ENCODE measurements around the gene PBXIP1.
A peak's percentile ranks its signal among the peaks of the same experiment; 100 is the strongest.

PBXIP1 gene

DNA sequence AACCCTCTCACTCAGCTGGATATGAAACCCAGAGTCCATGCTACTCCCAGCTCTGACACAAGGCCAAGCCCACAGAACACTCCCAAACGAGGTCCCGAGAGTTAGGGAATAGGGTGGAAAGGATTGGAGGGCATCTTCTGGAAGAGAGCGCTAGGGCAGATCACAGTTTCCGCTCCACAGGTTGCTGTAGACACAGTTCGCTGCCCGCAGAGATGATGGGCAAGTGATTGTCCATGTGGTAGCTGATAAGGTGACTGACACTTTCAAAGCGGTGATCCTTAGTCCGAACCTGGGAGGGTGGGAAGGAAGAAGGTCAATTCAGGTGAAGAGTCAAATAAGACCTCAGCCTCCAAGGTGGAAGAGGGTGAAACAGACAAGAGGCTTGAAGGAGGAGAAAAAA is 7.7 kb upstream of the PBXIP1 start:
- Histone ChIP-seq H4K20me1 (ENCODE audit: control insufficient read depth, insufficient read depth, low read depth, low read length) (no peaks in the 10 kb centered on the region), H3K27me3 (ENCODE audit: control insufficient read depth, low read length) (no peaks in the 10 kb centered on the region), H3K79me2 (ENCODE audit: control insufficient read depth, low read length) (peaks cover 47% of the 10 kb centered on the region), H3K9me3 (ENCODE audit: control insufficient read depth, insufficient read depth, low read length) (no peaks in the 10 kb centered on the region), H3K27ac (ENCODE audit: low read depth, low read length) (no peak overlapping the region), H3K4me3 (ENCODE audit: low read length) (0 out of 2 replicates have a peak overlapping the region, but pooled peaks have one; percentile 80), H3K4me1 (ENCODE audit: control insufficient read depth, low read length) (peaks cover 20% of the 10 kb centered on the region), H3F3A (ENCODE audit: control insufficient read depth, insufficient read depth) (0 out of 2 replicates have a peak, but pooled peaks cover 5% of the 10 kb centered on the region), H3K9me2 (replicated peaks; ENCODE audit: control insufficient read depth, low read length) (no peaks in the 10 kb centered on the region), H3K36me3 (ENCODE audit: control insufficient read depth, low read length) (peaks cover 79% of the 10 kb centered on the region), H3K4me2 (ENCODE audit: low read length) (peak overlapping the region; percentile 81; the same call in 1 of the 2 replicates)
- TF ChIP-seq EZH2phosphoT487 (IDR thresholded peaks at IDR 0.05; ENCODE audit: borderline replicate concordance, low read length), result no peak
- TF ChIP-seq, protein P1, sequence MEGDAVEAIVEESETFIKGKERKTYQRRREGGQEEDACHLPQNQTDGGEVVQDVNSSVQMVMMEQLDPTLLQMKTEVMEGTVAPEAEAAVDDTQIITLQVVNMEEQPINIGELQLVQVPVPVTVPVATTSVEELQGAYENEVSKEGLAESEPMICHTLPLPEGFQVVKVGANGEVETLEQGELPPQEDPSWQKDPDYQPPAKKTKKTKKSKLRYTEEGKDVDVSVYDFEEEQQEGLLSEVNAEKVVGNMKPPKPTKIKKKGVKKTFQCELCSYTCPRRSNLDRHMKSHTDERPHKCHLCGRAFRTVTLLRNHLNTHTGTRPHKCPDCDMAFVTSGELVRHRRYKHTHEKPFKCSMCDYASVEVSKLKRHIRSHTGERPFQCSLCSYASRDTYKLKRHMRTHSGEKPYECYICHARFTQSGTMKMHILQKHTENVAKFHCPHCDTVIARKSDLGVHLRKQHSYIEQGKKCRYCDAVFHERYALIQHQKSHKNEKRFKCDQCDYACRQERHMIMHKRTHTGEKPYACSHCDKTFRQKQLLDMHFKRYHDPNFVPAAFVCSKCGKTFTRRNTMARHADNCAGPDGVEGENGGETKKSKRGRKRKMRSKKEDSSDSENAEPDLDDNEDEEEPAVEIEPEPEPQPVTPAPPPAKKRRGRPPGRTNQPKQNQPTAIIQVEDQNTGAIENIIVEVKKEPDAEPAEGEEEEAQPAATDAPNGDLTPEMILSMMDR (IDR thresholded peaks at IDR 0.05; ENCODE audit: low read depth, low read length, poor library complexity, severe bottlenecking), result no peak

DNA sequence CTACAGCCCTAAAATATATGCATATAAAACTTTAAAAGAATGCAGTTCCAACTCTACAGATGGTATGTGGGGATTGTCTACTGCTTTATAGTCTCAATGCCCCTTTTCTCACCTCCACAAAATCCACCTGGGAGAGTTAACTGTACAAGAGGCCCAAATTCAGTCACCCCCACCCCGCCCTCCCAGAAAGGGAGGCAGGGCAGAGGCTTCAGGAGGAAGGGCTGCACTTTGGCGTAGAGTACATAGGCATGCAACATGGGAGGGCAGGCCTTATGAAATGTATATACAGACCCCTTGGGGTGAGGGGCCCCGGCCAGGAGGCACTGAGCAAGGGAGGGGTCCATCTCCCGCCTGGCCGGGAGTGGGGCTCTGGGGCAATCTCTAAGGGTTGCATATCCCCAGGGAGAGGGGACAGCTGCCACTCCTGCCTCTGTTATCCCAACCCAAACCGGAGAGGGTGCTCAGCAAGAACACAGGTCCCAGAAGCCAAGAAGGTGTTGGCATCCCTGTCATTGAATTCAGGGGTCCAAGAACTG is 7.0 kb upstream of the PBXIP1 start:
- Histone ChIP-seq H3K79me2 (ENCODE audit: control insufficient read depth, low read length) (peaks cover 51% of the 10 kb centered on the region), H3K4me3 (ENCODE audit: low read length) (peak overlapping the region; percentile 80), H3F3A (ENCODE audit: control insufficient read depth, insufficient read depth) (0 out of 2 replicates have a peak, but pooled peaks cover 5% of the 10 kb centered on the region), H3K27ac (ENCODE audit: low read depth, low read length) (peak overlapping the region; percentile 71), H3K27me3 (ENCODE audit: control insufficient read depth, low read length) (no peaks in the 10 kb centered on the region), H3K4me2 (ENCODE audit: low read length) (peak overlapping the region; percentile 81), H3K4me1 (ENCODE audit: control insufficient read depth, low read length) (peaks cover 20% of the 10 kb centered on the region), H3K9me3 (ENCODE audit: control insufficient read depth, insufficient read depth, low read length) (no peaks in the 10 kb centered on the region), H3K9me2 (replicated peaks; ENCODE audit: control insufficient read depth, low read length) (no peaks in the 10 kb centered on the region), H3K36me3 (ENCODE audit: control insufficient read depth, low read length) (peaks cover 79% of the 10 kb centered on the region), H4K20me1 (ENCODE audit: control insufficient read depth, insufficient read depth, low read depth, low read length) (no peaks in the 10 kb centered on the region)
- no peak for TF ChIP-seq EZH2phosphoT487 (IDR thresholded peaks at IDR 0.05; ENCODE audit: borderline replicate concordance, low read length)
- TF ChIP-seq, protein P1 (IDR thresholded peaks at IDR 0.05; ENCODE audit: low read depth, low read length, poor library complexity, severe bottlenecking), result no peak

DNA sequence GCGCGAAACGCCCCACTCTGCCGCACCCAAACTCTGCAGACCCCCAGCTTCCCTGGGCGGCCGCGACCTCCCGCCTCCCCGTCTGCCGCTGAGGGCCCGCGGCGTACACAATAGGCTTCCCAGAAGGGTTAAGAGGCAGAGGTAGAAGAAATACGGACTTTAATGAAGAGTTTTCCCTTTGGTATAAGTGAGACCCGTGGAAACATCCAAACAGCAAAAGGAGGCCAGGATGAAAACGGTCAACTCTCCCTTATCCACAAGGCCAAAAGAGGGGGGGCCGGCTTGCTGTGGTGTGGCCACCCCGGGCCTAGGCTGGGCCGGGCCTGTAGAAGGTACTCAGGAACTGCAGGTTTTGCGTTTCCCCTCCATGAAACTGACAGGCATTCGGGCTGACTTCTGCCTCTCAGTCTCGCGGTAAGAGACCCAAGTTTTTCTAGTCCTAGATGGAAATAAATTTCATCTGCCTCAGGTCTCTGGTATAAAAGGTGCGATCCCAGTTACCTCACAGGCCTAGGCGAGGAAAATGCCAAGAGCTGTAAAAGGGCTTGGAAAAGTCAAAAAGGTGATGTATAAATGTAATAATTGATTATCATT is 6.4 kb upstream of the PBXIP1 start:
- TF ChIP-seq, protein P1 (IDR thresholded peaks at IDR 0.05; ENCODE audit: low read depth, low read length, poor library complexity, severe bottlenecking), result no peak
- TF ChIP-seq EZH2phosphoT487 (IDR thresholded peaks at IDR 0.05; ENCODE audit: borderline replicate concordance, low read length), result no peak
- H3K36me3 ChIP-seq (ENCODE audit: control insufficient read depth, low read length), result peaks cover 75% of the 10 kb centered on the region
- peaks cover 51% of the 10 kb centered on the region for H3K79me2 ChIP-seq (ENCODE audit: control insufficient read depth, low read length)
- H3K9me2 ChIP-seq (replicated peaks; ENCODE audit: control insufficient read depth, low read length), result no peaks in the 10 kb centered on the region
- H3K4me2 ChIP-seq (ENCODE audit: low read length), result peak overlapping the region; percentile 81
- H3K9me3 ChIP-seq (ENCODE audit: control insufficient read depth, insufficient read depth, low read length), result no peaks in the 10 kb centered on the region
- H3K27ac ChIP-seq (ENCODE audit: low read depth, low read length), result peak overlapping the region; percentile 71
- H3K4me3 ChIP-seq (ENCODE audit: low read length), result peak overlapping the region; percentile 80
- H3K4me1 ChIP-seq (ENCODE audit: control insufficient read depth, low read length), result peaks cover 20% of the 10 kb centered on the region
- H3K27me3 ChIP-seq (ENCODE audit: control insufficient read depth, low read length), result no peaks in the 10 kb centered on the region
- 0 out of 2 replicates have a peak, but pooled peaks cover 5% of the 10 kb centered on the region for H3F3A ChIP-seq (ENCODE audit: control insufficient read depth, insufficient read depth)
- no peaks in the 10 kb centered on the region for H4K20me1 ChIP-seq (ENCODE audit: control insufficient read depth, insufficient read depth, low read depth, low read length)

Data from DOHH2 (cell line).